Measurements from ENCODE around the gene SNAPC2.
"Not testable (repeated sequence)": the region's sequence is repeated elsewhere in the genome, so short reads cannot be mapped to it uniquely, and the experiment has no call there.

Gene SNAPC2

DNA sequence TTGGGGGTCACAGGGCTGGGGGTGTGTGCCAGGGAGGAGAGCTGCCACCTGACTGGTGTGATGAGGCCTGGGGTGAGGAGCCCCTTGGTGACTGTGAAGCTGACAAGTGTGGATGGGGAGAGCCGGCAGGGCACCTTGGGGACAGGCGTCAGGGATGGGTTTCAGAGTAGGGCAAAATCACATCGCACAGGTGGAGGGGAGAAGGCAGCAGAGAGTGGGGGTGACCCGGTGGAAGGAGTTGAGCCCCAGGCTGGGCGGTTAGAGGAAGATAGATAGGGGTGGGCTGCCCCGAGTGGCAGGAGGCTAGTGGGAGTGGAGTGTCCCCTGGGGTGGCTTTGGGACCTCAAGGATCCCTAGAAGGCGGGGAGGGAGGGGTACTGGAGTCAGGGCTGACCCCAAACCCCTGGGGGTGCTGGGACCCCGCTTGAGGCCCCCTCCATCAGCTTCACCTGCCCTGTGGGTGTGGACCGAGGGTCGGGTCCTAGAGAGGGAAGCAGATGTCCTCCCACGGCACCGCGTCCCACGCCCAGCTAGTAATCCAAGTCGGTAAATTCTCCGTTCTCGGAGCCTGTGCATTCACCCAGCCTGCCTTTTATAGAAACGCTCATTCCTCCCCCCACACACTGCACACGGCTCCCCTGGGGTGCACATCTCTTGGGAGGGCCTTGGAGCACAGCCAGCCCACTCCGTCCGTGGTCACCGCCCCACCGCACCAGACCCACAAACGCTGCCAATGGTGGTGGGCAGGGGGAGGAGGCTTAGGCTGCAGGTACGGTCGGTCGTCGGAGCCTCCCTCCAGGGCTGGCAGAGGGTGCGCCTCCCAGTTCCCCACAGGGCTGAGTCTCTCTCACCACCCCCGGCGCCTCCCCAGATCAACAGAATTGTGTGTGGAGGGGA is 3.4 kb downstream of the SNAPC2 start:
- DNase-seq: no peak

DNA sequence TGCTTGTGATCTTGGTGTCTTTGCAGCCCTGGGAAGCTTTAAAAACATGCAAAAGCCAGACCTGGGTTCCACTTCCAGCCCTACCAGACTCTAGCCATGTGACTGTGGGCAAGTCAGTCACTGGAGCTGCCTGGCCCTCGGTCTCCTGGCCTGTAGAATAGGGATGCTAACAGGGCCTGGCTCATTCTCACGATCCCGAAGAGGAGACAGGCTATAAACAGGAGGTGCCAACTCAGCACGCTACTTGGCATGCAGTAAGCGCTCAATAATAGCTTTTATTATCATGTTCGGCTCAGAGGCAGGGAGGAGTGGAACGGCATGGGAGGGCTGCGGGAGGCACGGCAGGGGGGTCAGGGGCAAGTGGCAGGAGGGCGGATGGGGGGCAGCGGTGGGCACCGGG is 4.1 kb downstream of the SNAPC2 start:
- DNase-seq: no peak

DNA sequence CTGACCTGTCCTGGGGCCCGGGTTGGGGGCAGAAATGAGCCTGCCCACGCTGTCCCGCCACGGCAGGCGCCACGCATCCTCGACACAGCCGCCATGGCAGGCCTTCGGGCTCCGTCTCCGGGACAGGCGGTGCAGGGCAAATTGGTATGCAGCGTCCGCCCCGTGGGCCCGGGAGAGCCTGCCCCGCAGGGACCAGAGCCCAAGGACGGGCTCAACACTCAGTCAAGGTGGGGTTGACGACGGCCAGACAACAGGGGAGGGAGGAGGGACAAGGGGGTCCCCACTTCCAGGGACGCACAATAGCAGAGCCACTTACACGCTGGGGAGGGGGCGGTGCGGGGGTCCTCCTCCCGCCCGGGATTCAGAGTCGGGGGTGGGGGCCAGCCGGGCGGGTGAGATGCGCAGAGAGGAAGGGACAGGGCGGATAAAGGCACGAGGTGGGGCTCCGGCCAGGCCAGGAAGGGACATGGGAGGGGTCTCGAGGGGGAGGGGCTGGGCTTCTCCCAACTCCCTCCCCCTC is 4.6 kb downstream of the SNAPC2 start:
- DNase-seq: no peak

DNA sequence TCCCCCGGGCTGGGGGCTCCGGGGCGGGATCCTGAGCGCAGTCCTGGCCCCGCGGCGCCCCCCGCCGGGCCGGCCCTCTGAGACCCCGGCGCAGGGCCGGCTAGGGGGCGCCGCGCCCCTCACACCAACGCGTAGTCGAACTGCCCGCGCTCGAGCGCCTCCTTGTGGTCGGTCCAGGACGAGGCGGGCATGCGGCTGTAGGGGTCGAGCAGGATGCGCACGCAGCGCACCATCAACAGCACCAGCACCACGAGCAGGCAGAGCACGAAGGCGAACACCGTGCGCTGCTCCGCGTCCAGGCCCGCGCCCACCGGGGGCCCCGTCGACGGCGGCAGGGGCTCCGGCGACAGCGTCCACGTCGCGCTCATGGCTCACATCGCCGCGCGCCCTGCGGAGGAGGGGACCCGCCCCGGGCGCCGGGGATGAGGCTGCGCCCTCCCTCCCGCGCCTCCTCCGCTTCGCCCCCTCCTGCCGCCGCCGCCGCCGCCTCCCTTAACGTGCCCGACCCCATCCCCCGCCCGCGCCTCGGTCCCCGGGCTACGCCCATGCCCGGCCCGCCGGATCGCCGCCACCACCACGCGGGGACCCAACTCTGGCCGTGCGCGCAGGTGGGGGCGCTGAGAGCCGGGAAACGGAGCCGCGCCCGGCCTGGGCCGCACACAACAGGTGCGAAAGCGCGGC is 5.2 kb downstream of the SNAPC2 start:
- DNase-seq: peak; percentile 75

DNA sequence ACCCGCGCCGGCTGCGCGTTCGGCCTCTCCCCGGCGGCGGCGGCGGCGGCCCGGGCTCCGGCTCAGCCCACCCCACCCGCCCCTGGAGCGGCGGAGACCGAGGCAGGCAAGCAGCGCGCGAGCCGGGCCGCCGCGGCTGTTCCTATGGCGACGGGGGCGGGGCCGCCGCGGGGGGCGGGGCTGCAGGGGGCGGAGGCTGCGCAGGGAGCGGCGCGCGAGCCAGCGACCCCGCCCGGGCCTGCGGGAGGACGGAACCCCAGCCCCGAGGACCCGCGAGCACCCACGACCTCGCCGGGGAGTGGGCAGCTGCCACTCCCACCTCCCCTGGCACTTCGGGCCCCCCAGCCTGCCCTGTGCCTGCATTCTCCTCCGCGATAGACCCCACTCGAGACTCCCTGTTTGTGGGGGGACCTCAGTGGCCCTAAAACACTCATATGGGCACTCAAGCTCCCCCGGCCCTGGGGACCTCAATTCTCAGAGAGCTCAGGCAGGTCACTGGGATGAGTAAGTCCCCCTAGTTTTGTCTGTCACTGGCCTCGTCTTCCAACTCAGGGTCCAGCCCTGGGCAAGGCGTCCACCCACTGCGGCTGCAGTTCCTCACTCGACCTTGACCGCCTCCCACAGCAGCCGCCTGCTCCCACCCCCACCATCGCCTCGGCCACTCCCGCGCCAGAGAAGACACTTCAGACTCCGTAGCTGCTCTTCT is 6.0 kb downstream of the SNAPC2 start, which contains the start of gene CTXN1:
Gene CTXN1 (minus strand): TSS at position 115 of the 706 bp plus-strand sequence. CDS start 597 bp downstream, outside the sequence.
- DNase-seq: peak; percentile 51

DNA sequence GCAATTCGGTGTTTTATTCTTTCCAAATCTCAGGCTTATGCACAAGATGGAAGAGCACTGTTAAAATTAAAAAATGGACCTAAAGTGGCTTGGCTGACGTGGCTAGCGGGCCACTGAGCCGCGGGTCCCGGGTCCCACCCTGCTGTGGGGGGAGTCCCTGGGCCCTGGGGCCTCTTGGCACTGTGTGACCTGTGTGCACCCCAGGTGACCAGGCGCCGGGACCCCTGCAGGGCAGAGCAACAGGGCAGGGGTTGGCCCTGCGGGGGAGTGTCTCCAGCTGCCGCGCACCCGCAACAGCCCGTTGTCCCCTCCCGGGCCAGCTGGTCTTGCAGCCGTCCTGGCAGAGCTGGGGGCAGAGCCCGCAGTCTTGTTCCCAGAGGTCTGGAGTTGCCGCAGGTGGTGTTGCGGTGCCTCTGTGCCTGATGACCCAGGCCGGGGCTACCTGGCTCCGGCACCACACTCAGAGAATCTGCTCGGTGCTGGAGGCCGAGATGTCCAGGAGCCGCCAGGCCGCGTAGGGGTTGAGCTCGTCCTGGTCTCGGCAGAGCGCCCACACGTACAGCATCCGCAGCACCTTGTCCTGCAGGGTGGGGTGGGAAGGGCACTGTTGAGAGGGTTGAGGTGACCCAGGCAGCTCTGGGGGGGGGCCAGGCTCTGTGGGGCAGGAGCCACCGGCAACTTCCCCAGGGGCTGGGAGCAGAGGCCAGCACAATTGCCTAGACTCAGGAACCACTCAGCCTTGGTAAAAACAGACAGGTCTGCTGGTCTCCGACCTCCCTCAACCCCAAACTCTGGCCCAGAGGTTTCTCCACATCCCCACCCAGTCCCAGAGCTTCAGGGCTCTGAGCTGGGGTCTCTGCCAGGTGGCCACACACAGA is 6.8 kb downstream of the SNAPC2 start:
- DNase-seq: no peak

DNA sequence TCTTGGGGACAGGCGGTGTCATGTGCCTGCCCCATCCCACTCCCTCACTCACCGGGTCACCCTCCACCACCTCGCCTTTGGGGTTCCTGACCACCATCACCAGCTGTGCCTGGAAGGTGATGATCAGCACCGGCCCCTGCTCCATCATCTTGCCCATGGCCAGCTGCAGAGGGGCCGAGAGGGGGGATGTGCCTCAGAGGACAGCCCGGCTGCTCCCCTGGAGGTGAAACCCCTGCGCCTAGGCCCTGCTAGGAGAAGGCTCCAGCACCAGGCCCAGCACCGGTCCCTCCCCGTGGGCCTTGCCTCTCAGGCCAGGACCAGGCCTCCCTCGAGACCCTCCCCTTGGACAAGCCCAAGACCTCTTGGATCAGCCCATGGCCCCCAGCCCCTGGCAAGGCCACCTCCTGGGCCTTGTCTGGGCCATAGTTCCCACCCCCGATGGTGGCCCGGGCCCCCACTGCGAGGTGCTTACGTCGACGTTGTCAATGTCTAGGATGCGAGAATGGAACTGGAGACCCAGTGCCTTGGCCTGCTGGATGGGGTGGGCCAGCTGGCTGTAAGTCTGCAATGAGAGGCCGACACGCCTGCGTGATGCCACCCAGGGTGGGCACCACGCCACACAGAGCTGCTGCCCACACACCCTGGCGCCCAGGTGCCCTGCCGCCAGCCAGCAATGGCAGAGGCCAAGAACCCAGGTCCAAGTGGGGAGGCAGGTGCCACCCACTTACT is 7.6 kb downstream of the SNAPC2 start:
- DNase-seq: no peak

DNA sequence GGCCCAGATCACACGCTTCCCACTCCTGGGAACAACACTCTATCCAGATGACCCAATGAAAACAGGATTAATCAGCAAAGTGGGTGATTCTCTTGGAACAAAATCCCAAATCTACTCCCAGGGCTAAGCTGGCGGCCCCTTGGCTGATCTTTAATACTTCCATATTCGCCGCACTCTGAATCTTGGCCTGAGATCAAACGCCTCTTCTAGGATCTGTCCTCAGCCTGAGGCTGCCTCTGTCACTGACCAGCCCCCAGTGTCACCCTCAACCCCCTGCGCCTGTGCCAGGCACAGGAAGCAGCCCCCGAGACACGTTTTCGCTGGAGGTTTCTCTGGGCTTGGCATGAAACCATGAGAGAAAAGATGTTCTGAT is 8.2 kb downstream of the SNAPC2 start:
- DNase-seq: no peak

DNA sequence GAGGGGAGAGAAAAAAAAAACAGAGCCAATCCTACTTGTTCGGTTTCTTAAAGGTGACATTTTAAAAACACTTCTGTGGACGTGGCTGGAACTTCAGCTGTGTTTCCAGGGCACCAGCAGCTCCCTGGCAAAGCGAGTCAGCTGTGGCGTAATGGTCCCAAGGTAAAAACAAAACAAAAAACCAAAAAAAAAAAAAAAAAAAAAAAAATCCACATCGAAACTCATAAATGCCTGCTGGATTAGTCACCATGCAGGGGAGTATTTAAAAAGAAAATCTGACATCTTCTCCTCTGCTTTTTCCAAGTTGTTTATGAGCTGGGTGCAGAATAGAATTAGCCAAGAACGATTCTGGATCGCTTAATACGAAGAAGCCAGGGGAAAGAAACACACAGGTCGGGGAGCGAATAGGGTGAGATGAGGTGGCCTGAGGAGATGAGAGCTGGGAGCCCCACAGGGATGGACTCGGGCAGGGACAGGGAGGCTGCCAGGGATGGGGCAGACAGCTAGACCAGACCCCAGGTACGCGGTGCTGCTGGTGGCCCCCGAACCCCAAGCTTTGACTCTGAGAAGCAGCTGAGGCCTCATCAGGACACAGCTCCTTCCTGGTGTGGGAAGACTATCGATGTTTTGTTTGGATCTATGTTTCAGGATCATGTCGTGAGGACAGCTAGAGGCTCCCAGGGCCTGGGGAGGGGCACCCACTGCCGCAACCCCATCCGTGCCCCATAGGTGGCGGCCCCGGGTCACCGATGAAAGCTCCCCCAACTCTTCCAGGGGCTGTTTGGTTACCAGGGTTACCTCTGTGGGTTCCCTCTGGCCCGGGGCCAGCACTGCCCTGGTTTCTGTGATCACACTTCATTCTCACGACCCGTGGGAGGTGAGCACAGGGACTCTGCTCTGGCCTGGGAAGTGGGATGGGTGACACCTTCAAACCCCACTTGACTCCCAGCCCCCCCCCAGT is 8.9 kb downstream of the SNAPC2 start:
- DNase-seq: no peak

DNA sequence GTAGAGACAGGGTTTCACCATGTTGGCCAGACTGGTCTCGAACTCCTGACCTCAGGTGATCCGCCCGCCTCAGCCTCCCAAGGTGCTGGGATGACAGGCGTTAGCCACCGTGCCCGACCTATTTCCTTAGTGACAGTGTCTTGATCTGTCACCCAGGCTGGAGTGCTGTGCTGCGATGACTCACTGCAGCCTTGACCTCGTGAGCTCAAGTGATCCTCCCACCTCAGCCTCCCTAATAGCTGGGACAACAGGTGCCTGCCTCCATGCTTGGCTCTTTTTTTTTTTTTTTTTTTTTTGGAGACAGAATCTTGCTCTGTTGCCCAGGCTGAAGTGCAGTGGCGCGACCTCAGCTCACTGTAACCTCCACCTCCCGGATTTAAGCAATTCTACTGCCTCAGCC is 9.9 kb downstream of the SNAPC2 start:
- DNase-seq: not testable (repeated sequence)

DNA sequence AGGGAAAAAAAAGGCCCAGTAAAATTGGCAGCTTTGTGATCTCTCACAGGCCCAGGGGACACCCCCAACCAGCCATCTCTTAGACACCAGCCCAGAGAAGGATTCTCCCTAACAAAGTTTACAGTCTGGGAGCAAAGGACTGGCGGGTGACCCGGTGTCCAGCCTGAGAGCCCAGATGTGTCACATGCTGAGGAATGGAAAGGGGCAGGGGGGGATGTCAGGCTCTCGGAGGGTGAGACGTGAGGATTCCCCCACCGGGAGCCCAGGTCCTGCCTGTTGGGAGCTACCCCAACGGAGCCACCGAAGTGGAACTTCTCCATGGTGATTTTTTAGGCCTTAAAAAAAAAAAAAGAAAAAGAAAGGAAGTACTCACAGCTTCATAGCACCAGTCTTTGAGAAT is 10.6 kb downstream of the SNAPC2 start:
- no peak for DNase-seq

DNA sequence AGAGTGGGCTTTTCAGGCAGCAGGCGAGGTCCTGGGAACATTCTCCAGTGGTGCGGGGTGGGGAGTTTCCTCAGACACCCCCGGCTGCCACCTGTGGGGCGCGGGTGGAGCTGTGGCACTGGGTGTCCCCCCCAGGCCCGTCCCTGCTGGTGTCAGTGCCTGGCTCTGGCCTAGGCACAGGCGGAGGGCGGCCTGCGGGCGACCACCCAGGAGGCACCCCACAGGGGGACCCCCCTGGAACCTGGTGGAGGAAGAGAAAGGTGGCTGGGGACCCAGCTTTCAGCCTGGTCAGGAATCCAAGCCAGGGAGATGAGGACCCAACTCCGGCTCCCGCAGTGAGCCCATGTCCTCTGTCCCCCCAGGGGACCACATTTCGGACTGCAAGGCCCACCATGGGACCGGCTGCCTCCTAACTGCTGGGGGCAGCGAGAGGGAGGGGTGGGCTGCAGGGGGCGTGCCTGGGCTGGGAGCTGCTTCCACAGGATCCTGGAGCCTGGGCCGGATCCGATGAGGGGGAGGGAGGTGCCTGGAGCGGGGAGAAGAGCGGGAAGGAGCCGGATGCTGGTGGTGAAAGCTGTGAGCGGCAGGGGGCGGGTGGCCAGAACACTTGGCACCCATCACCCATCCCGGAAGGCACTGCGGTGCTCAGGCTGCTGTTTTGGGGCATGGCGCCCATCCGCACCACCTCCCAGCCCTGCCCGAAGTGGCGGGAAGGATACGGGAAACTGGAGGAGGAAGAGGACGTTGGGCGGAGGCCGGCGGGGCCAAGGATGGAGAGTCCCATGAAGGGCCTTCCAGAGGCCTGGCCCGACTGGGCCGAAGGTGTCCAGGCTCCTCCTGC is 11.3 kb downstream of the SNAPC2 start:
- DNase-seq: no peak

DNA sequence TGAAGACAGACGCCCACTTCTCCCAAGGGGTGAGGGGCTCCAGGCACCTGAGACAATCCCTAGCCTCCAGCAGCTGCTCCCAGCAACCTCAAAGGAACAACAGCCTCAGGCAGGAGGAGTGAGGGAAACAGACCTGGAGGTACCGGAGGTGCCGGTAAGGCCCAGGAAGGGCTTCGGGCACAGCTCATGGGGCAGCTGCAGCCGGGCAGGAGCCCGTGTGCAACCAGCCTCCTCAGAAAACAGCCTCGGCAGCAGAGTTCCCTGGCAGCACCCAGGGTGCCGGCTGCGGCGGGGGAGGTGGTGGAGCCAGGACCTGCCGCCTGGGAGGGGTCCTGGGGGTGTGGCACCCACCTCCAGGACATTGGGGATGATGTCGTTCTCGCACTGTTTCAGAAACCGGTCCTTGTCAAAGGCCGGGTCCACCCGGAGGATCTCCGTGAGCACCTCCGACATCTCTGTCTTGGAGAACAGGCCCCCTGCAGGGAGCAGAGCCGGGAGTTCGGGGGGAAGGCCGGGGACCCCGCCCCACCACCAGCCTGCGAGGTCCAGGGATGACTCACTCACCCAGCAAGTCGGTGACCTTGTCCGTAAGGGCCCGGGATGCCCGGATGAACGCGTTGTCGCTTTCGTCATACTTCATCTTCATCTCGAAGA is 12.3 kb downstream of the SNAPC2 start:
- no peak for DNase-seq

DNA sequence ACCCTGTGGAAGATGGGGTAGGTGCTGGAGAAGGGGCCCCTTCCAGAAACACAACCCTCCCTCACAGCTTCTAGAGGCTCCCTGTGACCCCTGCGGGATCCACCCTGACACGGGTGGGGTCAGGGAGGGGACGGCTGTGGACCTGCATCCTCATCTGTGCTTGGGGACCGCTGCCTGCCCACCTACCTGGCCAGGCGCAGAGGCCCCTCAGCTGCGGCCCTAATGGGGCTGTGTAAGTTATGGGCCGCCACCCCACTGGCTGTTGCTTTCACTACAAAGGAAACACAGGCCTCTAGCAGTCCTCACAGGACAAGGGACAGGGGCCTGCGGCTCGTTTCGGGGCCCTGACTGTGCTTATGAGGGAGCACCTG is 12.8 kb downstream of the SNAPC2 start:
- no peak for DNase-seq

DNA sequence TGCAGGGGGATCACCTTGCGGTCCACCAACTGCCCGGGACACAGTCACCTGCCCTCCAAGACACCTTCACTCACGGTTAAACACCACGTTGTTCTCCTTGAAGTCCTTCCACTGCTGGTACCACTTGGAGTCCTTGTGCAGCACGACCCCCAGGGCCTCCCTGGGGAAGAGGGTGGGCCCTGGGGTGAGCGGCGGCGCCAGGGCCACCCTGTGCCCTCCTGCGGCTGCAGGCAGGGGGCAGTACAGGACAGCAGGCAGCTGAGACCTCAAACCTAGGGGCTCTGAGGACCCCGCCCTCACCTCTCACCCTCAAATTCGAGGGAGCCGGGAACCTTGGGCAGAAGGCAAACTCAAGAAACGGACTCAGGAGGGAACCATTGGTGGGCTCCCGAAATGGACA is 13.3 kb downstream of the SNAPC2 start:
- DNase-seq: no peak

DNA sequence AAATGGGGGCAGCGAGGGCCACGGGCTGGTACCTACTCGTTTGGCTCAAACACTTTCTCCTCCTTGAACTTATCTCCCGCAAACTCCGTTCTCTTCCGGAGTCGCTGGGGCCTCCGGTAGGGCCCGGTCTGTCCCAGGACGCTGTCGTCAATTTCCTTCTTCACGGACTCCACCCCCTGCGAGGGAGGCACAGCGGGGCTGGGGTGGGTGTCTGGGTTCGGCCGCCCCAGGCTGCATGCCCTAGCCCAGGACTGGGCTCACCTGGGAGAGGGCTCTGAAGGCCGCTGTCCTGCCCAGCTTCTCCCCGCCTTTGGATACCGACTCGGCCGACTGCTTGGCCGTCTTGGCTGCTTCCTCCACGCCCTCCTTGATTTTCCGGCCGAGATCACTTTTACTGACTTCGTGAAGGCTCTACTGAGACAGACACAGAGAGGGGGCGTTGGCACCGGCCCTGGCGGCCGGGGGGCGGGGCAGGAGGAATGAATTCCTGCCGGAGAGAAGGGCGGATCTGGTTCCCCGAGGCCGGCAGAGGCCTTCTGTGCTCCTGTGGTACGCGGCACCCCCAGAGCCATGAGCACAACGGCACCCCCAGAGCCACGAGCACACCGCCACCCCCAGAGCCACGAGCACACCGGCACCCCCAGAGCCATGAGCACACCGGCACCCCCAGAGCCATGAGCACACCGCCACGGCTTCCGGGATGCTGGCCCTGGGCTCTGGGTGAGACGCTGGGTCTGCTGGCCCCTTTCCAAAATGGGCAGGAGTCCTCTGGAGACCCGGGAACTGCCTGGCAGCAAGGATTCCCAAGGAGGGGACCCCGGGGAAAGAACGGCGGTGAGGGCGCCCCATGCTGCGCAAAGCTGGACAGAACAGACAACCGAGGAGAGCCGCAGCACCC is 13.9 kb downstream of the SNAPC2 start:
- DNase-seq: no peak

DNA sequence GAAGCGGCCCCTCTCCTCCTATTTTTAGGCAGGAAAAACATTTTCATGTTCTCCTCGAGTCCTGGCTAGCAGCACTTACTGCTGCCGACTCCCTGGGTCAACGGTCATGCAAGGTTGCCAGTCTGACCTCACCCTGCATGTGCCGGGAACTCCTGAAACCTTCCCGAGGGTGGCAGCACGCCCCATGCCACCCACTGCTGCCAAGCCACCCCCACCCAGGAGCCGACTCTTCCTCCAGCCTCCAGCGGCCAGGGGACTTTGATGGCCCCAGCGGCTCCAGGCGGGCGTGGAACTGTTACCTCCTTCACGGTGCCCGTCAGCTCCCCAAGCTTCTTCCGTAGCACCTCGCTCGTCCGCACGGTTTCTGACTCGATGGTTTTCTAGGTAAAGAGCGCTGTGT is 14.6 kb downstream of the SNAPC2 start:
- no peak for DNase-seq

DNA sequence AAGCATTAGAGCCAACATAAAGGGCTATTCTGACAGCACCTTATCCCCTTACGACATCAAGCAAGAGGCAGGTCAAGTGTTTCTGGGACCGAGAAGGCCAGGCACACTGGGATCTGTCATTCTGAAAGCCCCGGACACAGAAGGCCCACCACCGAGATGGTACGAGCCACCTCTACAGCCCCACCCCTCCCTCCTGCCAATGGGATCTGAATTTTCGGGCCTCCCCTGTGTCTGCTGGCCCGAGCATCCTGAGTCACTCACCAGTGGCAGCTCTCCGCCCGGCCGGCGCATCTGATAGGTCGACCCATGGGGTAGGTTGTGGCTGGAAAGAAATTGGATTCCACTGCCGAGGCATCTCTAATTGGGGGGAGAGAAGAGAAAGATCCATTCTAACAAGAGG is 20.7 kb downstream of the SNAPC2 start:
- DNase-seq: no peak
